CD14-positive monocyte (primary cell): ENCODE measurements around the gene DYRK1B. TPM values are rescaled to one million over a fixed set of nuclear protein-coding genes. Genes with fewer than 3 reads are reported as not detected.
"Not testable (repeated sequence)": the region's sequence is repeated elsewhere in the genome, so short reads cannot be mapped to it uniquely, and the experiment has no call there.

ENCODE experiments used
- DNase-seq, 3 donors: peaks; one replicate each; pipeline ENCODE4 v3.0.0-alpha.2; 2011 to 2022
- H2AFZ ChIP-seq: 2 replicates; pipeline ENCODE4 v1.6.0; 2012; ENCODE audit warnings: mild to moderate bottlenecking, low read depth, low read length, inconsistent platforms; ENCODE audit not compliant: insufficient read depth, poor library complexity, severe bottlenecking
- H3K27ac ChIP-seq, 2 donors: 1 replicate in 1 of 2; 2 replicates in 1 of 2; pipeline ENCODE4 v1.5.1; 2012 to 2013; ENCODE audit warnings: low read length in 2 of 2, control low read depth in 1 of 2, inconsistent platforms in 1 of 2, low read depth in 1 of 2, mild to moderate bottlenecking in 1 of 2
- H3K27me3 ChIP-seq, 2 donors: one replicate each; pipeline versions ENCODE4 v1.6.0 to v1.6.1; 2011 to 2013; ENCODE audit warnings: low read length in 2 of 2; ENCODE audit not compliant: control insufficient read depth in 2 of 2, insufficient read depth in 2 of 2
- H3K36me3 ChIP-seq, 2 donors: replicated peaks in 1 of 2; 1 replicate in 1 of 2; 2 replicates in 1 of 2; pipeline versions ENCODE4 v1.5.1 to v1.6.1; 2012 to 2013; ENCODE audit warnings: low read length in 2 of 2, control low read depth in 1 of 2, inconsistent platforms in 1 of 2, mild to moderate bottlenecking in 1 of 2; ENCODE audit not compliant: insufficient read depth in 2 of 2, control insufficient read depth in 1 of 2
- H3K4me1 ChIP-seq, 2 donors: 1 replicate in 1 of 2; 2 replicates in 1 of 2; pipeline versions ENCODE4 v1.5.1 to v1.6.1; 2012 to 2013; ENCODE audit warnings: low read length in 2 of 2, control low read depth in 1 of 2, inconsistent platforms in 1 of 2, mild to moderate bottlenecking in 1 of 2, moderate library complexity in 1 of 2; ENCODE audit not compliant: insufficient read depth in 2 of 2, control insufficient read depth in 1 of 2
- H3K4me2 ChIP-seq: replicated peaks from 2 replicates; pipeline ENCODE3; 2012; ENCODE audit warnings: low read length, moderate library complexity, mild to moderate bottlenecking; ENCODE audit not compliant: poor library complexity, severe bottlenecking; ENCODE audit errors: extremely low read depth
- H3K4me3 ChIP-seq, 3 experiments: fragments of 200-600 bp in 1 of 3; sonication (generic) in 1 of 3; replicated peaks in 1 of 3; 1 replicate in 2 of 3; 2 replicates in 1 of 3; pipeline ENCODE4 v1.5.1; 2011 to 2013; ENCODE audit warnings: low read length in 3 of 3, mild to moderate bottlenecking in 3 of 3, control low read depth in 2 of 3, low read depth in 2 of 3, inconsistent platforms in 1 of 3, moderate library complexity in 1 of 3
- H3K79me2 ChIP-seq: 2 replicates; pipeline ENCODE4 v1.6.0; 2012; ENCODE audit warnings: mild to moderate bottlenecking, control low read depth, inconsistent platforms, low read length, moderate library complexity; ENCODE audit not compliant: insufficient read depth
- H3K9ac ChIP-seq: 2 replicates; pipeline ENCODE4 v1.6.0; 2017; ENCODE audit warnings: low read length, mild to moderate bottlenecking; ENCODE audit not compliant: insufficient read depth, poor library complexity, severe bottlenecking
- H3K9me3 ChIP-seq, 2 donors: replicated peaks in 1 of 2; 1 replicate in 1 of 2; 2 replicates in 1 of 2; pipeline versions ENCODE4 v1.5.1 to v1.6.1; 2012 to 2013; ENCODE audit warnings: low read length in 2 of 2, control low read depth in 1 of 2; ENCODE audit not compliant: control insufficient read depth in 1 of 2, insufficient read depth in 1 of 2
- H4K20me1 ChIP-seq: 2 replicates; pipeline ENCODE4 v1.6.0; 2012; ENCODE audit warnings: mild to moderate bottlenecking, low read length, control low read depth, moderate library complexity; ENCODE audit not compliant: insufficient read depth
- H3K27ac Mint-ChIP-seq, 7 donors: one replicate each; pipeline ENCODE4 v1.8.0; 2020; ENCODE audit warnings: mild to moderate bottlenecking in 7 of 7, mixed read lengths in 7 of 7, moderate library complexity in 6 of 7, inconsistent platforms in 2 of 7
- H3K27me3 Mint-ChIP-seq, 3 donors: one replicate each; pipeline ENCODE4 v1.8.0; 2021 to 2022; ENCODE audit warnings: low read depth in 3 of 3, mild to moderate bottlenecking in 3 of 3, mixed read lengths in 3 of 3, moderate library complexity in 3 of 3, inconsistent platforms in 1 of 3
- H3K36me3 Mint-ChIP-seq, 2 donors: one replicate each; pipeline ENCODE4 v1.8.0; 2020; ENCODE audit warnings: mixed read lengths in 2 of 2, inconsistent platforms in 1 of 2, mild to moderate bottlenecking in 1 of 2
- H3K4me1 Mint-ChIP-seq: one replicate; pipeline ENCODE4 v1.8.0; 2020; ENCODE audit warnings: mild to moderate bottlenecking, mixed read lengths
- H3K4me3 Mint-ChIP-seq, 2 donors: one replicate each; pipeline ENCODE4 v1.8.0; 2020; ENCODE audit warnings: mild to moderate bottlenecking in 2 of 2, mixed read lengths in 2 of 2, moderate library complexity in 1 of 2
- H3K9me3 Mint-ChIP-seq, 7 donors: one replicate each; pipeline ENCODE4 v1.8.0; 2020 to 2022; ENCODE audit warnings: mixed read lengths in 7 of 7, mild to moderate bottlenecking in 6 of 7, moderate library complexity in 6 of 7, inconsistent platforms in 2 of 7
- WGBS: methylation state at CpG from one replicate; pipeline ENCODE4 v1.1.5; 2013; ENCODE audit warnings: missing lambda C conversion rate; ENCODE audit not compliant: insufficient coverage; 5-methylcytosine and 5-hydroxymethylcytosine counted together
- intact Hi-C, 2 donors: fragments of 100-400 bp; cut with micrococcal nuclease; formaldehyde crosslinking; loops; one replicate each; pipeline versions ENCODE4 v1.15.0 to v1.15.1; 2023
- polyA plus RNA-seq, 3 donors: library from polyadenylated mRNA; depleted of rRNA in 1 of 3; unstranded in 2 of 3; stranded (reverse) in 1 of 3; fragments of 300-500 nt in 2 of 3; fragments of >200 nt in 1 of 3; fragmentation: Illumina TruSeq in 2 of 3; gene quantifications; 1 replicate in 2 of 3; 2 replicates in 1 of 3; pipeline ENCODE4 v1.2.3, GENCODE V29; 2012 to 2021

DYRK1B gene
- polyA plus RNA-seq, 3 donors: 4.2 to 13.6 (median 6.5) TPM

GRCh38 chr19:39880241-39880640 is 46.3 kb upstream of the DYRK1B start:
- H3K4me2 ChIP-seq, H3K9me3 Mint-ChIP-seq, H3K4me1 Mint-ChIP-seq, H3K9ac ChIP-seq, H4K20me1 ChIP-seq, H3K27ac ChIP-seq, H3K4me1 ChIP-seq, H3K4me3 ChIP-seq, H3K79me2 ChIP-seq, intact Hi-C loops, H3K27me3 ChIP-seq, H3K36me3 ChIP-seq, H2AFZ ChIP-seq, H3K9me3 ChIP-seq, H3K36me3 Mint-ChIP-seq, H3K27ac Mint-ChIP-seq, DNase-seq, H3K4me3 Mint-ChIP-seq: not testable (repeated sequence)
- peaks cover 3 to 17% (median 3%) of the 10 kb centered on the region in 3 donors for H3K27me3 Mint-ChIP-seq
- WGBS: 100% methylated on average over 3 of the region's 5 CpGs

DNA sequence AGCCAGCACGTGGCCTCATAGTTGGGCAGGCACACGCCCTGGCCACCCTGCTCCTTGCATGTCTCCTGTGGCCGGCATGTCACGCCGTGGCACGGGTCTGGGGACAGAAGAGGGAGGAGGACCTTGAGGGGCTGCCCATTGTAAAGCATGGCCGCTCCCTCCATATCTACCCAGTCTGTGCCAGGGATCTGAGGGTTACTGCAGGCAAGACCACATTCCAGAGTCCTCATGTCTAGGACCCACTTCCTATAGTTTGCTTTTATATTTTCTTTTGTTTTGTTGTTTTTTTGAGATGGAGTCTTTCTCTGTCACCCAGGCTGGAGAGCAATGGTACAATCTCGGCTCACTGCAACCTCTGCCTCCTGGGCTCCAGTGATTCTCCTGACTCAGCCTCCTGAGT is 45.8 kb upstream of the DYRK1B start:
- not testable (repeated sequence) for H3K79me2 ChIP-seq, H3K27ac ChIP-seq, H3K9ac ChIP-seq, DNase-seq, H3K4me1 Mint-ChIP-seq, H3K4me3 ChIP-seq, H3K27ac Mint-ChIP-seq, H3K9me3 Mint-ChIP-seq, H3K36me3 ChIP-seq, H3K27me3 ChIP-seq, H3K36me3 Mint-ChIP-seq, H4K20me1 ChIP-seq, H3K4me3 Mint-ChIP-seq, H3K9me3 ChIP-seq, H2AFZ ChIP-seq, H3K4me1 ChIP-seq, H3K4me2 ChIP-seq
- intact Hi-C loops: loop anchor here in 1 of 2 donors (2.0 kb wide), 1 partner anchor 13 kb away; no protein-coding TSS in a partner anchor
- no CpG with 5 or more reads among the region's 8 CpGs for WGBS
- H3K27me3 Mint-ChIP-seq: peaks cover 3 to 22% (median 3%) of the 10 kb centered on the region in 3 donors

DNA sequence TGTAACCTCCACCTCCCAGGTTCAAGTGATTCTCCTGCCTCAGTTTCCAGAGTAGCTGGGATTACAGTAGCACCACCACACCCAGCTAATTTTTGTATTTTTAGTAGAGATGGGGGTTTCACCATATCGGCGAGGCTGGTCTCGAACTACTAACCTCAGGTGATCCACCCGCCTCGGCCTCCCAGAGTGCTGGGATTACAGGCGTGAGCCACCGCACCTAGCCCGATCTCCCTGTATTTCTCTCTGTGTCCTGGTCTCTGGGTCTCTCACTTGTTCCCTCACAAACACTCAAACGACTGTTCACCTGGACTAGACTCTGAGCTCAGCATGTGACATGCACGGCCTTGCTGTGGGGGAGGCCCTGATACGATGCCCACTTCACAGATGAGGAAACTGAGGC is 44.9 kb upstream of the DYRK1B start:
- H3K27me3 Mint-ChIP-seq: peaks cover 3 to 25% (median 3%) of the 10 kb centered on the region in 3 donors
- intact Hi-C loops: loop anchor here in 1 of 2 donors (2.0 kb wide), 1 partner anchor 14 kb away; no protein-coding TSS in a partner anchor
- not testable (repeated sequence) for H3K4me3 Mint-ChIP-seq, H3K9me3 ChIP-seq, H3K4me1 ChIP-seq, H3K27me3 ChIP-seq, H2AFZ ChIP-seq, H3K27ac Mint-ChIP-seq, H3K4me3 ChIP-seq, H3K4me2 ChIP-seq, H3K36me3 ChIP-seq, H4K20me1 ChIP-seq, H3K9me3 Mint-ChIP-seq, H3K36me3 Mint-ChIP-seq, H3K27ac ChIP-seq, DNase-seq, H3K4me1 Mint-ChIP-seq, H3K9ac ChIP-seq, H3K79me2 ChIP-seq
- whole genome bisulfite sequencing: 73% methylated on average over 6 of the region's 11 CpGs
